Thyroid gland (tissue), 4 donors: ENCODE measurements around the gene STOML2.

Experiments
- CTCF ChIP-seq, 6 experiments: fragments of 200-600 bp in 3 of 6; fragments of 450-650 bp in 3 of 6; sonication (generic) in 3 of 6; IDR thresholded peaks; one replicate each; pipeline ENCODE4 v1.5.1; 2016 to 2019; ENCODE audit warnings: antibody characterized with exemption in 6 of 6, mild to moderate bottlenecking in 2 of 6, inconsistent platforms in 1 of 6, moderate library complexity in 1 of 6
- POLR2A ChIP-seq, 2 donors: fragments of 450-650 bp; IDR thresholded peaks; one replicate each; pipeline ENCODE4 v1.6.1; 2017; ENCODE audit warnings: antibody characterized with exemption in 2 of 2, mild to moderate bottlenecking in 2 of 2, moderate library complexity in 1 of 2

GRCh38 chr9:35096035-35096849, 6.7 kb downstream of the STOML2 start, which contains the start of gene PIGO:
- peak; percentile 61 to 79 (median 65) for TF ChIP-seq CTCF (IDR thresholded peaks at IDR 0.05)
- TF ChIP-seq POLR2A (IDR thresholded peaks at IDR 0.05), result peak; percentile 6 to 65
